HepG2 (cell line): Measurements from ENCODE around the gene IL1RAP. TPM values are rescaled to one million over a fixed set of nuclear protein-coding genes. Genes with fewer than 3 reads are reported as not detected.

Experiments used
- ATAC-seq: fragments of 200-7000 bp; cut with Tn5 transposase; 3 replicates; pipeline ENCODE4 v1.9.1; 2020; ENCODE audit warnings: mild to moderate bottlenecking, moderate library complexity
- BruUV-seq: library from RNA; stranded (reverse); fragments of 400-500 nt; replicated peaks from 2 replicates; lab custom pipeline; 2021; lab: Mats Ljungman, UMichigan
- CTCF ChIA-PET: fragments of 300-600 bp; formaldehyde crosslinking; extraction: SDS; loops from one replicate; lab custom pipeline; 2021; ENCODE audit warnings: low total read pairs, inconsistent platforms, low intra/inter-chr PET ratio; lab: Yijun Ruan, JAX
- POLR2A ChIA-PET: fragments of 350-600 bp; sonication (Branson Sonifier 250); formaldehyde crosslinking; loops from one replicate; lab custom pipeline; 2020; ENCODE audit warnings: antibody characterized with exemption, inconsistent platforms; lab: Yijun Ruan, JAX
- DNase-seq: peaks from one replicate; pipeline ENCODE4 v3.0.0-alpha.2; 2015; ENCODE audit warnings: low spot score
- FAIRE-seq: peaks from 3 replicates; lab custom pipeline; 2011; peaks lifted over from hg19 to GRCh38; lab: Jason Lieb, UNC
- H2AFZ ChIP-seq: one replicate; pipeline ENCODE4 v1.6.1; 2011; ENCODE audit warnings: low read length, inconsistent platforms
- H3K27ac ChIP-seq: fragments of 300-600 bp; 3 replicates; pipeline ENCODE4 v1.8.0; 2011; ENCODE audit warnings: mixed run types, mild to moderate bottlenecking, mixed read lengths, low read length, inconsistent platforms; ENCODE audit not compliant: insufficient read depth; ENCODE audit errors: extremely low read length
- H3K27me3 ChIP-seq, 2 experiments: fragments of 200-600 bp in 1 of 2; 2 replicates in 1 of 2; 3 replicates in 1 of 2; pipeline versions ENCODE4 v1.6.0 to v1.8.0; 2011; ENCODE audit warnings: low read length in 2 of 2, mild to moderate bottlenecking in 2 of 2, moderate library complexity in 2 of 2, inconsistent platforms in 1 of 2; ENCODE audit not compliant: insufficient read depth in 2 of 2, control insufficient read depth in 1 of 2
- H3K36me3 ChIP-seq, 2 experiments: fragments of 200-600 bp in 1 of 2; replicated peaks in 1 of 2; 2 replicates in 1 of 2; 3 replicates in 1 of 2; pipeline versions ENCODE4 v1.5.1 to v1.8.0; 2011; ENCODE audit warnings: low read length in 2 of 2, inconsistent platforms in 1 of 2; ENCODE audit not compliant: insufficient read depth in 2 of 2, control insufficient read depth in 1 of 2
- H3K4me1 ChIP-seq: 2 replicates; pipeline ENCODE4 v1.5.1; 2012; ENCODE audit warnings: low read length, inconsistent platforms; ENCODE audit not compliant: insufficient read depth
- H3K4me2 ChIP-seq: 2 replicates; pipeline ENCODE4 v1.6.0; 2011; ENCODE audit warnings: low read depth, low read length, inconsistent platforms
- H3K4me3 ChIP-seq, 3 experiments: fragments of 200-600 bp in 1 of 3; sonication (generic), shearing (Covaris generic) in 1 of 3; replicated peaks in 1 of 3; 2 replicates each; pipeline ENCODE4 v1.5.1; 2011 to 2016; ENCODE audit warnings: low read length in 3 of 3, inconsistent platforms in 2 of 3, low read depth in 2 of 3, mild to moderate bottlenecking in 2 of 3, control low read depth in 1 of 3, mixed read lengths in 1 of 3; ENCODE audit not compliant: insufficient read depth in 1 of 3
- H3K79me2 ChIP-seq: one replicate; pipeline ENCODE4 v1.6.1; 2011; ENCODE audit warnings: low read length, inconsistent platforms; ENCODE audit not compliant: insufficient read depth
- H3K9ac ChIP-seq: 2 replicates; pipeline ENCODE4 v1.6.0; 2011; ENCODE audit warnings: mild to moderate bottlenecking, low read depth, low read length, inconsistent platforms; ENCODE audit not compliant: insufficient read depth
- H3K9me3 ChIP-seq: 2 replicates; pipeline ENCODE4 v1.5.1; 2012; ENCODE audit warnings: mild to moderate bottlenecking, low read length
- H4K20me1 ChIP-seq: 2 replicates; pipeline ENCODE4 v1.6.0; 2011; ENCODE audit warnings: inconsistent platforms, mild to moderate bottlenecking, low read length, moderate library complexity; ENCODE audit not compliant: insufficient read depth
- DZIP1 ChIP-seq: sonication (generic); formaldehyde crosslinking; IDR thresholded peaks from 2 replicates; pipeline ENCODE4 v1.5.0; 2020; ENCODE audit warnings: mild to moderate bottlenecking, missing genetic modification reagents
- FOXK1 ChIP-seq: sonication (generic); formaldehyde crosslinking; IDR thresholded peaks from 2 replicates; pipeline ENCODE4 v1.4.0; 2020; ENCODE audit warnings: low read depth, missing genetic modification reagents, borderline replicate concordance
- GLI4 ChIP-seq: sonication (generic); formaldehyde crosslinking; IDR thresholded peaks from 2 replicates; pipeline ENCODE4 v1.5.1; 2020; ENCODE audit warnings: missing genetic modification reagents, mild to moderate bottlenecking, moderate library complexity, borderline replicate concordance
- HDAC2 ChIP-seq: sonication (generic); formaldehyde crosslinking; IDR thresholded peaks from 2 replicates; pipeline ENCODE4 v1.4.0; 2020; ENCODE audit warnings: missing genetic modification reagents
- HMGA1 ChIP-seq: sonication (generic); formaldehyde crosslinking; conservative IDR thresholded peaks from 2 replicates; pipeline ENCODE4 v1.4.0; 2020; ENCODE audit warnings: missing genetic modification reagents
- HOXA7 ChIP-seq: sonication (generic); formaldehyde crosslinking; IDR thresholded peaks from 2 replicates; pipeline ENCODE4 v1.8.1; 2022; ENCODE audit warnings: mild to moderate bottlenecking, missing genetic modification reagents, moderate library complexity
- MBD4 ChIP-seq: IDR thresholded peaks from 2 replicates; pipeline ENCODE4 v1.6.1; 2012; ENCODE audit warnings: low read length, inconsistent platforms, borderline replicate concordance
- NAIF1 ChIP-seq: sonication (generic); formaldehyde crosslinking; IDR thresholded peaks from 2 replicates; pipeline ENCODE4 v1.5.0; 2020; ENCODE audit warnings: mild to moderate bottlenecking, missing genetic modification reagents, borderline replicate concordance
- PREB ChIP-seq: sonication (generic); formaldehyde crosslinking; IDR thresholded peaks from 2 replicates; pipeline ENCODE4 v1.4.0; 2020; ENCODE audit warnings: missing genetic modification reagents
- WIZ ChIP-seq: sonication (generic); formaldehyde crosslinking; IDR thresholded peaks from 2 replicates; pipeline ENCODE4 v1.5.1; 2020; ENCODE audit warnings: mild to moderate bottlenecking, missing genetic modification reagents
- ZBTB49 ChIP-seq: sonication (generic); formaldehyde crosslinking; IDR thresholded peaks from 2 replicates; pipeline ENCODE4 v1.4.0; 2020; ENCODE audit warnings: missing genetic modification reagents, borderline replicate concordance
- ZNF382 ChIP-seq: sonication (generic); formaldehyde crosslinking; IDR thresholded peaks from 2 replicates; pipeline ENCODE4 v1.5.0; 2020; ENCODE audit warnings: missing genetic modification reagents, mild to moderate bottlenecking, borderline replicate concordance
- ZNF879 ChIP-seq: sonication (generic); formaldehyde crosslinking; IDR thresholded peaks from 2 replicates; pipeline ENCODE4 v1.8.1; 2023; ENCODE audit warnings: missing genetic modification reagents
- WGBS: methylation state at CpG from one replicate; pipeline ENCODE4 v1.1.6; 2017; ENCODE audit warnings: low lambda C conversion rate; 5-methylcytosine and 5-hydroxymethylcytosine counted together
- in situ Hi-C: cut with HindIII; loops from 2 replicates; pipeline ENCODE4 v1.10.0; 2017; ENCODE audit warnings: low pct_unique_long_range_greater_than_20kb; ENCODE audit not compliant: extremely low pct_ligation_motif_present
- intact Hi-C: fragments of 100-400 bp; cut with micrococcal nuclease; formaldehyde crosslinking; loops from one replicate; pipeline ENCODE4 v1.10.0; 2022; ENCODE audit not compliant: unreplicated experiment
- polyA plus RNA-seq, 8 experiments: library from polyadenylated mRNA; depleted of rRNA in 3 of 8; stranded (reverse) in 7 of 8; unstranded in 1 of 8; fragments of >200 nt; fragmentation: Illumina TruSeq in 4 of 8; extraction: Trizol in 4 of 8; gene quantifications; 2 replicates each; pipeline versions ENCODE4 v1.2.1 to v1.2.3, GENCODE V29; 2011 to 2016; ENCODE audit warnings: low read depth in 4 of 8, missing spikeins in 1 of 8, mixed read lengths in 1 of 8; ENCODE audit not compliant: insufficient read depth in 1 of 8
- total RNA-seq, 5 experiments: library from RNA; depleted of rRNA; stranded (reverse); fragments of >200 nt; fragmentation: Illumina TruSeq; extraction: Trizol; gene quantifications; 2 replicates each; pipeline ENCODE4 v1.2.3, GENCODE V29; 2016; ENCODE audit warnings: low read depth in 1 of 5

The IL1RAP gene
- total and polyA plus RNA-seq, 2 of the 13 experiments (the other 11 are each of a cell fraction or from before 2014, with no cell fraction given) = 18.3 to 54.9 TPM

- no peak for TF ChIP-seq ZBTB49
- no peak for TF ChIP-seq HDAC2 (CRISPR knock-in tag)
- no peak for TF ChIP-seq HMGA1 (CRISPR knock-in tag)
- no peak for TF ChIP-seq MBD4
These were observed 93.1 kb downstream of the IL1RAP start (continued) for GRCh38 chr3:190607021-190607420.

GRCh38 chr3:190608850-190609589, 95.1 kb downstream of the IL1RAP start:
- ATAC-seq (no peak), DNase-seq (no peak), FAIRE-seq (no peak)
- Histone ChIP-seq H3K9ac (no peak overlapping the region), H3K27ac (no peak overlapping the region), H3K4me2 (no peak overlapping the region), H3K4me1 (peaks cover 11% of the 10 kb centered on the region), H3K36me3 (peaks cover 10 to 27% of the 10 kb centered on the region in 2 experiments), H2AFZ (no peak overlapping the region), H4K20me1 (no peaks in the 10 kb centered on the region), H3K79me2 (no peaks in the 10 kb centered on the region), H3K4me3 (no peak overlapping the region), H3K27me3 (no peaks in the 10 kb centered on the region), H3K9me3 (no peaks in the 10 kb centered on the region)
- ChIA-PET POLR2A (no interaction called here), CTCF (no interaction called here)
- in situ Hi-C loops = no loop called here
- BruUV-seq = no TSS peak
- TF ChIP-seq FOXK1 (CRISPR knock-in tag) (no peak), DZIP1 (no peak), ZNF382 (no peak), GLI4 (CRISPR knock-in tag) (no peak), PREB (CRISPR knock-in tag) (no peak), HOXA7 (no peak), WIZ (CRISPR knock-in tag) (no peak), ZNF879 (CRISPR knock-in tag) (no peak), NAIF1 (CRISPR knock-in tag) (no peak)
- intact Hi-C loops = no loop called here
- 96% methylated on average over 4 of the region's 4 CpGs for WGBS
